HG03196 (cell line): ENCODE data around the gene UEVLD.

Experiments used
- ATAC-seq: cut with Tn5 transposase; IDR thresholded peaks from one replicate; pipeline ENCODE4 v1.9.1; 2021; ENCODE audit not compliant: unreplicated experiment

The UEVLD gene

DNA sequence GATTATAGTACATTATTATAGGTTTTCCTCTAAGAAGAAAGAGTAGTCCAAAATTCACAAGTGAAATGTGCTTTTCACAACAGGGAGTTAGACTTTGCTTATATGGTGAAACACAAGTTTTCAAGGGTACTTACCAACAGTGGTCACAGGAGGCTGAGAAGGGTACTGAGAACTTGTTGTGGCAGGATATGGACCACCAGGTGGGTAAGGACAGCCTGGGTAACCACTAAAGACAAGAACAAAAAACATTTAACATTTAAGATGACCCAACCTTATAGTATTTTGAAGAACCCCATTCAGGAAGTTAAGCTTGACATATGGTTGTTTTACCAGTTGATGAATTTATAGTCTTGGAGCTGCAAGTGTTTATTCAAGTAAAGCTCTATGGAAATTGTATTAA is 86.2 kb downstream of the UEVLD start:
- no peak for ATAC-seq

DNA sequence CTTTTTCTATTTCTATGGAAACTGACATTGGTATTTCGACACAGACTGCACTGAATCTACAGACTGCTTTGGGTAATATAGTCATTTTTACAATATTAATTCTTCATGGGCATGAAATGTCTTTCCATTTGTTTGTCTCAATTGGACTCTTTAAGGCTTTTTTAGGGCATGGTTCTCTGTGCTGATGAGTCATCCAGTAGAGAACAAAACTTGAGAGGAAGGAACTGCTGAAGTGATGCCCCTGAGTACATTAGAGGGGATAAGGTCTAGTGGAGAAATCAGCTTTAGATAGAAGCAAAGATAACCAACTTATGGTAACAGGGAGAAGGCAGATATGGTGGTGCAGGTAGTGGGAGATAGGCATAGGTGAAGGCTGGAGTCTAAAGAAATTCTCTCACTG is 86.9 kb downstream of the UEVLD start:
- ATAC-seq: no peak

DNA sequence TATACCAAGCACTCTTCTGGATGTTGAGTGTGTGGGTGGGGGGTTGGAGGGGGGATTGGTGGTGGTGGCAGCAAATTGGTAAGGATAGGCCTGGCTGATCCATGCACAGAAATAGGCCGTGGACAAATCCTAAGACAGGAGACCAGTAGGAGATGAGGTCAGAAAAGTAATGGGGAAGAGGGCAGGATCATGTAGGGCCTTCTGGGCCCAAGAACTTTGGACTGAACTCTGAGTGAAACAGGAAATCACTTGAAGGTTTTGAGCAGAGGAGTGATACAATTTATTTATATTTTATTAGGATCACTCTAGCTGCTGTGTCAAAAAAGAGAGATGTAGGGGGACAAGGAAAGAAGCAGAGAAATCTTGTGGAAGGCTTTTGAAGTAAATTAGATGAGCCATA is 90.5 kb downstream of the UEVLD start:
- ATAC-seq: no peak

- no peak for ATAC-seq
Observed at GRCh38 chr11:18495703-18496102, 92.8 kb downstream of the UEVLD start.

- ATAC-seq: no peak
Observed at GRCh38 chr11:18495271-18495670, 93.3 kb downstream of the UEVLD start.

- ATAC-seq: no peak
Observed at GRCh38 chr11:18493310-18493709, 95.2 kb downstream of the UEVLD start.

GRCh38 chr11:18492888-18493287 is 95.6 kb downstream of the UEVLD start:
- no peak for ATAC-seq

- no peak for ATAC-seq
Observed at GRCh38 chr11:18491924-18492323, 96.6 kb downstream of the UEVLD start.

DNA sequence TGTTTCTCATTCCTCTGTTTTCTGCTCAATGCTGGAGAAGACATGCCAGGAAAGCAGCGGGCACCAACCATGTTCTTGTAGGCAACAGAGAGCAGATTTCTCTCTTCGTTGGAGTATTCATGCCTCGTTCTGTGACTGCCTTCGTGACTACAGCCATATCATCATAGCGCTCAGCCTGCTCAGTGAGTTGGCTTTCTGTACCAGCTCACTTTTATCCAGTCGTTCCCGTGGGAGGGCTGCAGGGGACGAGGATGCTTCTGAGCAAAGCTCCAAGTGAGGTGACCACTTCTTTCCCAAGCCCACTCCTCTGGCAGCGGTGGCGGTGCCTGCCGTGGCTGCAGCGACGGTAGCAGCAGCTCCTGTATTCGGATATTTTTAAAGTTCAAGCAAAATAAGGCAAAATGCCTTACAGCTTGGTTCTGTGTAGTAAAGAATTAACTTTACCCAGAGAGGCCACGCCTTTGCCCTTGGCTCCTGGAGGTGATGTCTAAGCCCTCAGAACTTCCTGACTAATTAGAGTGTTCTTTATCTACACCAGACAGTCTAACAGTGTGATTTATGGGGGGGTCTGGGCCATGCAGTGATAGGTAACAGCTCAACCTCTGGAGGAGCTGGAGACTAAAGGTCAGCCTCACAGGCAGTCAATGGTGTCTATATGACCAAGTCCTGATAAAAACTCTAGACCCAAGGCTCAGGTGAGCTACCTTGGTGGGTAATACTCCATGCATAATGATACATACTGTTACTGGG is 97.6 kb downstream of the UEVLD start:
- ATAC-seq: no peak

- ATAC-seq: no peak
Observed at GRCh38 chr11:18490319-18490718, 98.2 kb downstream of the UEVLD start.

GRCh38 chr11:18485913-18486528 is 102.5 kb downstream of the UEVLD start:
- ATAC-seq: no peak
